ENCODE data around the gene FAM168A. TPM values are rescaled to one million over a fixed set of nuclear protein-coding genes. Genes with fewer than 3 reads are reported as not detected.

FAM168A gene
- total and polyA plus RNA-seq, 10 donors: 2.7 to 33.2 (median 22.7) TPM

GRCh38 chr11:73410627-73411026 is 187.3 kb downstream of the FAM168A start:
- peaks cover 0 to 90% (median 30%) of the 10 kb centered on the region in 6 donors for H3K36me3 ChIP-seq
- no peaks in the 10 kb centered on the region for H3K9me3 ChIP-seq

GRCh38 chr11:73409431-73409830 is 188.5 kb downstream of the FAM168A start:
- peak overlapping the region in 1 of 8 donors; percentile 22 for H3K27ac ChIP-seq
- DNase-seq: no peak
- H3K9me3 ChIP-seq: no peaks in the 10 kb centered on the region
- H3K4me1 ChIP-seq: peaks cover 0 to 16% (median 1%) of the 10 kb centered on the region in 6 donors
- TF ChIP-seq POLR2A (IDR thresholded peaks at IDR 0.05) (no peak), POLR2AphosphoS5 (IDR thresholded peaks at IDR 0.05) (peak in 2 of 3 donors; percentile 42 to 57)
- H3K4me3 ChIP-seq: no peak overlapping the region
- intact Hi-C loops (cut with DNase I; ENCODE audit: low total_unique reads): no loop called here
- WGBS, 5 donors: 97 to 100% (median 98%) methylated on average over 8 of the region's 8 CpGs
- no peaks in the 10 kb centered on the region for H3K27me3 ChIP-seq (replicated peaks in 1 of 7)
- H3K36me3 ChIP-seq: peaks cover 0 to 90% (median 35%) of the 10 kb centered on the region in 6 donors

More at GRCh38 chr11:73410627-73411026, 187.3 kb downstream of the FAM168A start:
- no peak overlapping the region for H3K27ac ChIP-seq
- 46 to 86% (median 81%) methylated on average over 1 of the region's 1 CpG; no CpG with 5 or more reads in 1 of the 5 donors for WGBS, 5 donors
- TF ChIP-seq CTCF (IDR thresholded peaks at IDR 0.05 in 8 of 11, conservative IDR thresholded peaks at IDR 0.05 in 3 of 11) (no peak), POLR2A (IDR thresholded peaks at IDR 0.05) (no peak), POLR2AphosphoS5 (IDR thresholded peaks at IDR 0.05) (no peak)
- H3K4me3 ChIP-seq: no peak overlapping the region
- H3K27me3 ChIP-seq (replicated peaks in 1 of 7): no peaks in the 10 kb centered on the region
- H3K4me1 ChIP-seq: peaks cover 0 to 21% (median 0%) of the 10 kb centered on the region in 6 donors
- DNase-seq: no peak
- intact Hi-C loops (cut with DNase I; ENCODE audit: low total_unique reads): no loop called here

- DNase-seq: no peak
- H3K4me3 ChIP-seq: no peak overlapping the region
- 92 to 97% (median 93%) methylated on average over 5 of the region's 5 CpGs for WGBS, 5 donors
- no peaks in the 10 kb centered on the region for H3K27me3 ChIP-seq (replicated peaks in 1 of 7)
- no peaks in the 10 kb centered on the region for H3K9me3 ChIP-seq
- H3K27ac ChIP-seq: no peak overlapping the region
- H3K4me1 ChIP-seq: peaks cover 0 to 26% (median 7%) of the 10 kb centered on the region in 6 donors
- H3K36me3 ChIP-seq: peaks cover 0 to 85% (median 35%) of the 10 kb centered on the region in 6 donors
- intact Hi-C loops (cut with DNase I; ENCODE audit: low total_unique reads): no loop called here
- TF ChIP-seq POLR2AphosphoS5 (IDR thresholded peaks at IDR 0.05) (peak in 1 of 3 donors; percentile 6), CTCF (IDR thresholded peaks at IDR 0.05 in 8 of 11, conservative IDR thresholded peaks at IDR 0.05 in 3 of 11) (no peak)
Measured at GRCh38 chr11:73406619-73407018, 191.3 kb downstream of the FAM168A start.

- H3K36me3 ChIP-seq: peaks cover 0 to 85% (median 35%) of the 10 kb centered on the region in 6 donors
- intact Hi-C loops (cut with DNase I; ENCODE audit: low total_unique reads): no loop called here
- H3K4me1 ChIP-seq: peaks cover 0 to 26% (median 7%) of the 10 kb centered on the region in 6 donors
- H3K27me3 ChIP-seq (replicated peaks in 1 of 7): no peaks in the 10 kb centered on the region
- peak overlapping the region in 1 of 8 donors; percentile 49 for H3K27ac ChIP-seq
- DNase-seq: no peak
- no peaks in the 10 kb centered on the region for H3K9me3 ChIP-seq
- no peak for TF ChIP-seq CTCF (IDR thresholded peaks at IDR 0.05 in 8 of 11, conservative IDR thresholded peaks at IDR 0.05 in 3 of 11)
- 67 to 95% (median 88%) methylated on average over 1 of the region's 1 CpG for WGBS, 5 donors
- no peak overlapping the region for H3K4me3 ChIP-seq
Measured at GRCh38 chr11:73406131-73406530, 191.8 kb downstream of the FAM168A start.

GRCh38 chr11:73405146-73405510 is 192.8 kb downstream of the FAM168A start:
- intact Hi-C loops (cut with DNase I; ENCODE audit: low total_unique reads): no loop called here
- Histone ChIP-seq H3K27me3 (replicated peaks in 1 of 7) (no peaks in the 10 kb centered on the region), H3K4me3 (no peak overlapping the region), H3K9me3 (no peaks in the 10 kb centered on the region), H3K36me3 (peaks cover 0 to 77% (median 31%) of the 10 kb centered on the region in 6 donors), H3K27ac (peak overlapping the region in 3 of 8 donors; percentile 23 to 49 (median 24)), H3K4me1 (peaks cover 0 to 26% (median 7%) of the 10 kb centered on the region in 6 donors)
- TF ChIP-seq POLR2AphosphoS5 (IDR thresholded peaks at IDR 0.05): no peak
- no peak for TF ChIP-seq CTCF (IDR thresholded peaks at IDR 0.05 in 8 of 11, conservative IDR thresholded peaks at IDR 0.05 in 3 of 11)
- TF ChIP-seq POLR2A (IDR thresholded peaks at IDR 0.05): no peak
- no peak for DNase-seq
- 76 to 90% (median 80%) methylated on average over 8 of the region's 8 CpGs for WGBS, 5 donors

Data from spleen (tissue), 11 donors.